ENCODE results near the gene ZBTB7C.

Gene ZBTB7C

DNA sequence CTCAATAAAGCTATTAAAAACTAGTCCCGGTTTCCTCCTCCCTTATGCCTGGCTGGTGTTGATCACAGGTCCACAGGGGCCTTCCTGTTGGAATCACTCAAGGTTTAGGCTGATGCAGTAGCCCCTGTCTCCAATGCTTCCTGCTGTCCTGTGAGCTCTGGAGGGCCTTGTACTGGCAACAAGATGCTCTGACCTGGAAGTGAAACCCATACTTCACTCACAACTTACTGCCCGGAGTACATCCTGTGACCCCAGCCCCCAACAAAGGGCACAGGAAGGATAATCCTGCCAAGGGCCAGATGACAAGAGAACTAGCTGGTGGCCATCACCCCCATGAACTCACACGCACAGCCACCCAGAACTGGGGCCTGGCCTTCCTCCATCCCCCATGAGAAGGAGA, 50.3 kb downstream of the ZBTB7C start:
- DNase-seq (ENCODE audit: low spot score) = no peak
- TF ChIP-seq CTCF (IDR thresholded peaks at IDR 0.05; ENCODE audit: extremely low read depth, missing control alignments) = no peak

- no peak for TF ChIP-seq CTCF (IDR thresholded peaks at IDR 0.05; ENCODE audit: extremely low read depth, missing control alignments)
- no peak for DNase-seq (ENCODE audit: low spot score)
Measured at GRCh38 chr18:48356909-48357631, 52.1 kb downstream of the ZBTB7C start.

GRCh38 chr18:48356151-48356745, 52.9 kb downstream of the ZBTB7C start:
- DNase-seq (ENCODE audit: low spot score) = no peak
- TF ChIP-seq CTCF (IDR thresholded peaks at IDR 0.05; ENCODE audit: extremely low read depth, missing control alignments) = no peak

DNA sequence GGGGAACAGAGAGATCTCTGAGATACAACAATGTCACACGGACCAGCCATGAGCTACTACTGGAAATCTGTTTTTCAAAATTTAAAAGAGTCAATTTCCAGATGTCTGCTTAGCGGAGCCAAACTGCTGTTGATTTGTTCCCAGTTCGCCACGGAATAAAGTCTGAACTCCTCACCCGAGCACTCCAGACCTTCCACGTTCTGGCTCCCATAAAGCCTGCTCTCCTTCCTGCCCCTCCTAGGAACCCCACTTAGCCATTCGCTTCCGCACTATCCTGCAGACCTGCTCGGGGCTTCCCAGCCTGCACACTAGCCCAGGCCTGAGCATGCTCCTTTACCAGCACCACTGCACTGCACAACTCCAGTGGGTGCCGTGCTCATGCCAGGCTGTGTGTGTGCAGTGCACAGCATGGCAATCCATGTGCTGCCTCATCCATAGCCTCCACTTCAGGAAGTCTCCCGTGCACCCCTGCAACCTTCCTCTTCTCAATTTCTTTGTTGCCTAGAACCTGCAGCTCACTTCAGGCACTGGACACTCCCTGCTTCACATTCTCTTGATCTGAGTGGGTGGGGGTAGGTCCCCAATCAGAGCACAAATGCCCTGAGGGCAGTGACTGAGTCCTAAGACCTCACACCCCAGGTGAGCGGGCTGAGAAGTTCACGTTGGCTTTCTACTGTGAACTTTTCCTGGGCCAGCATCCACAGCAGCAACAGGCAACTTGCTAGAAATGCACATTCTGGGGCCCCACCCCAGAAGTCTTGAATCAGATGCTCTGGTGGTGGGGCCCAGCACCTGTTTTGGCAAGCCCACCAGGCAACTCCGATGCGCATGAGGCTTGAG, 53.7 kb downstream of the ZBTB7C start:
- no peak for DNase-seq (ENCODE audit: low spot score)

DNA sequence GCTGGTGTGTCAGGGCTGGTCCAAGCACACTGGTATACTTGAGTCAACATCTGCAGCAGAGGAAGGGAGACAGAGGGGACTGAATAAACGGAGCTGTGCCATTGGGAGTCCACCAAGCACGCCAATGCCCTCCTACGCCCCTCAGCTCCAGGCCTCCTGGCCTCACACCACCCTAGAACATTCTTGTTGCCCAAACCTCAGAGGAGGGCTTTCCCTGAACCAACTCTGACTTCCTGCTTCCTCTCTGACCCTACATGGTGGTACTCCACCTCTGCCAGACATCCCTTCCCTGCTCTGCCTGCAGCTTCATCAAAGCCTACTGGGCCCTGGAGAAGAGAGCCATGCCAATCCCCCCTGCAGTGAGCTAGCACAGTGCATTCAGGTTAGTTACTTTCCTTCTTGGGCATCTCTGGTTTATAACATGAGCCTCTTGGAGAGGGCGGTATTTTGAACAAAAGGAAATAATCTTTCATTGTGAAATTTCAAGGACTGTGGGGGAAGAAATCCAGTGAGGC, 54.4 kb downstream of the ZBTB7C start:
- no peak for DNase-seq (ENCODE audit: low spot score)
- TF ChIP-seq CTCF (IDR thresholded peaks at IDR 0.05; ENCODE audit: extremely low read depth, missing control alignments) = no peak

More for the DNA sequence above, 53.7 kb downstream of the ZBTB7C start:
- TF ChIP-seq CTCF (IDR thresholded peaks at IDR 0.05; ENCODE audit: extremely low read depth, missing control alignments) = no peak

GRCh38 chr18:48352051-48352755, 57.0 kb downstream of the ZBTB7C start:
- TF ChIP-seq CTCF (IDR thresholded peaks at IDR 0.05; ENCODE audit: extremely low read depth, missing control alignments) = no peak
- DNase-seq (ENCODE audit: low spot score) = no peak
